Measurements from ENCODE around the gene POR.
A peak's percentile ranks its signal among the peaks of the same experiment; 100 is the strongest.
"Not testable (repeated sequence)": the region's sequence is repeated elsewhere in the genome, so short reads cannot be mapped to it uniquely, and the experiment has no call there.

POR gene

DNA sequence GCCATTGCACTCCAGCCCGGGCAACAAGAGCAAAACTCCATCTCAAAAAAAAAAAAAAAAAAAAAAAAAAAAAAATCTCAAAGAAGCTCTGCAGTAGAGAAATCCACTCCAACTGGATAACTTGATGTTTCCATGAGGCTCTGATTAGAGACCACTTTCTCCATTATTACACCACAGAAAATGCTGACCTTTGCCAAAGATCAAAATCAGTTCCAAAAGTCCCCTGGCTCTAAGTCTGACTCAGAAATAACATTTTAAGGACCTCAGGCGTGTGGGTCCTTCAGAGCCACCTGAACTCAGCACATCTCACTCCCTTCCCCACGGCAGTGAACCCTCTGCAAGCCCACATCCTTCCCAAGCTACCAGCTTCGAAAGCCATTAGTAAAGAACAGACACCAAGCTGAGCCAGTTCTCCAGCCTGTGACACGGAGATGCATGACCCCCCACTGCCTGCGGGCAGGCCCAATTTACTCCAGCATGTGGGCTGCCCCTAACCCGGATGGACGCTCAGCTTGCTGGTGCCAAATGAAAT is 93.3 kb downstream of the POR start:
- no peak overlapping the region for H2AFZ ChIP-seq (ENCODE audit: low read depth, low read length)
- peak overlapping the region; percentile 1; the same call in 1 of the 2 replicates for H3K27ac ChIP-seq (ENCODE audit: low read length)
- no peaks in the 10 kb centered on the region for H3K36me3 ChIP-seq (replicated peaks; ENCODE audit: low read depth, low read length)
- H3K79me2 ChIP-seq (ENCODE audit: low read length): no peaks in the 10 kb centered on the region
- no peak overlapping the region for H3K9ac ChIP-seq (ENCODE audit: low read length)
- H3K9me3 ChIP-seq (ENCODE audit: insufficient read depth, low read length): no peaks in the 10 kb centered on the region
- H3K4me2 ChIP-seq (ENCODE audit: low read length): peak overlapping the region; percentile 44; the same call in 1 of the 2 replicates
- no peaks in the 10 kb centered on the region for H4K20me1 ChIP-seq (ENCODE audit: insufficient read depth, low read length)
- H3K27me3 ChIP-seq (ENCODE audit: low read depth, low read length): no peaks in the 10 kb centered on the region
- H3K4me1 ChIP-seq (ENCODE audit: low read length): peaks cover 27% of the 10 kb centered on the region
- no peak overlapping the region for H3K4me3 ChIP-seq (ENCODE audit: low read length)
- TF ChIP-seq, protein P1, sequence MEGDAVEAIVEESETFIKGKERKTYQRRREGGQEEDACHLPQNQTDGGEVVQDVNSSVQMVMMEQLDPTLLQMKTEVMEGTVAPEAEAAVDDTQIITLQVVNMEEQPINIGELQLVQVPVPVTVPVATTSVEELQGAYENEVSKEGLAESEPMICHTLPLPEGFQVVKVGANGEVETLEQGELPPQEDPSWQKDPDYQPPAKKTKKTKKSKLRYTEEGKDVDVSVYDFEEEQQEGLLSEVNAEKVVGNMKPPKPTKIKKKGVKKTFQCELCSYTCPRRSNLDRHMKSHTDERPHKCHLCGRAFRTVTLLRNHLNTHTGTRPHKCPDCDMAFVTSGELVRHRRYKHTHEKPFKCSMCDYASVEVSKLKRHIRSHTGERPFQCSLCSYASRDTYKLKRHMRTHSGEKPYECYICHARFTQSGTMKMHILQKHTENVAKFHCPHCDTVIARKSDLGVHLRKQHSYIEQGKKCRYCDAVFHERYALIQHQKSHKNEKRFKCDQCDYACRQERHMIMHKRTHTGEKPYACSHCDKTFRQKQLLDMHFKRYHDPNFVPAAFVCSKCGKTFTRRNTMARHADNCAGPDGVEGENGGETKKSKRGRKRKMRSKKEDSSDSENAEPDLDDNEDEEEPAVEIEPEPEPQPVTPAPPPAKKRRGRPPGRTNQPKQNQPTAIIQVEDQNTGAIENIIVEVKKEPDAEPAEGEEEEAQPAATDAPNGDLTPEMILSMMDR (IDR thresholded peaks at IDR 0.05; ENCODE audit: low read depth, low read length): no peak
- no peak for TF ChIP-seq EZH2phosphoT487 (IDR thresholded peaks at IDR 0.05; ENCODE audit: low read depth)

- H3K4me2 ChIP-seq (ENCODE audit: low read length): no peak overlapping the region; the same call in 1 of the 2 replicates
- TF ChIP-seq EZH2phosphoT487 (IDR thresholded peaks at IDR 0.05; ENCODE audit: low read depth): no peak
- TF ChIP-seq, protein P1 (IDR thresholded peaks at IDR 0.05; ENCODE audit: low read depth, low read length): no peak
- H3K27me3 ChIP-seq (ENCODE audit: low read depth, low read length): no peaks in the 10 kb centered on the region
- H2AFZ ChIP-seq (ENCODE audit: low read depth, low read length): no peak overlapping the region
- H3K36me3 ChIP-seq (replicated peaks; ENCODE audit: low read depth, low read length): no peaks in the 10 kb centered on the region
- H3K4me3 ChIP-seq (ENCODE audit: low read length): no peak overlapping the region
- no peak overlapping the region for H3K9ac ChIP-seq (ENCODE audit: low read length)
- no peaks in the 10 kb centered on the region for H4K20me1 ChIP-seq (ENCODE audit: insufficient read depth, low read length)
- no peaks in the 10 kb centered on the region for H3K79me2 ChIP-seq (ENCODE audit: low read length)
- peaks cover 27% of the 10 kb centered on the region for H3K4me1 ChIP-seq (ENCODE audit: low read length)
- H3K9me3 ChIP-seq (ENCODE audit: insufficient read depth, low read length): no peaks in the 10 kb centered on the region
- H3K27ac ChIP-seq (ENCODE audit: low read length): no peak overlapping the region
Measured at GRCh38 chr7:76009672-76010600, 95.0 kb downstream of the POR start.

GRCh38 chr7:76011442-76011861 is 96.5 kb downstream of the POR start:
- Histone ChIP-seq H3K9ac (ENCODE audit: low read length) (no peak overlapping the region), H3K4me1 (ENCODE audit: low read length) (peaks cover 27% of the 10 kb centered on the region), H4K20me1 (ENCODE audit: insufficient read depth, low read length) (no peaks in the 10 kb centered on the region), H2AFZ (ENCODE audit: low read depth, low read length) (no peak overlapping the region), H3K9me3 (ENCODE audit: insufficient read depth, low read length) (no peaks in the 10 kb centered on the region), H3K27ac (ENCODE audit: low read length) (no peak overlapping the region), H3K79me2 (ENCODE audit: low read length) (no peaks in the 10 kb centered on the region), H3K4me3 (ENCODE audit: low read length) (no peak overlapping the region), H3K4me2 (ENCODE audit: low read length) (no peak overlapping the region), H3K27me3 (ENCODE audit: low read depth, low read length) (no peaks in the 10 kb centered on the region), H3K36me3 (replicated peaks; ENCODE audit: low read depth, low read length) (no peaks in the 10 kb centered on the region)
- TF ChIP-seq EZH2phosphoT487 (IDR thresholded peaks at IDR 0.05; ENCODE audit: low read depth): no peak
- TF ChIP-seq, protein P1 (IDR thresholded peaks at IDR 0.05; ENCODE audit: low read depth, low read length): no peak

GRCh38 chr7:76016191-76016947 is 101.4 kb downstream of the POR start:
- Histone ChIP-seq H3K9me3 (ENCODE audit: insufficient read depth, low read length) (no peaks in the 10 kb centered on the region), H3K4me2 (ENCODE audit: low read length) (no peak overlapping the region), H4K20me1 (ENCODE audit: insufficient read depth, low read length) (no peaks in the 10 kb centered on the region), H3K36me3 (replicated peaks; ENCODE audit: low read depth, low read length) (no peaks in the 10 kb centered on the region), H3K9ac (ENCODE audit: low read length) (no peak overlapping the region), H3K4me1 (ENCODE audit: low read length) (no peaks in the 10 kb centered on the region), H3K79me2 (ENCODE audit: low read length) (no peaks in the 10 kb centered on the region), H3K4me3 (ENCODE audit: low read length) (no peak overlapping the region), H3K27me3 (ENCODE audit: low read depth, low read length) (no peaks in the 10 kb centered on the region), H2AFZ (ENCODE audit: low read depth, low read length) (no peak overlapping the region), H3K27ac (ENCODE audit: low read length) (no peak overlapping the region)
- TF ChIP-seq, protein P1 (IDR thresholded peaks at IDR 0.05; ENCODE audit: low read depth, low read length): no peak
- no peak for TF ChIP-seq EZH2phosphoT487 (IDR thresholded peaks at IDR 0.05; ENCODE audit: low read depth)

DNA sequence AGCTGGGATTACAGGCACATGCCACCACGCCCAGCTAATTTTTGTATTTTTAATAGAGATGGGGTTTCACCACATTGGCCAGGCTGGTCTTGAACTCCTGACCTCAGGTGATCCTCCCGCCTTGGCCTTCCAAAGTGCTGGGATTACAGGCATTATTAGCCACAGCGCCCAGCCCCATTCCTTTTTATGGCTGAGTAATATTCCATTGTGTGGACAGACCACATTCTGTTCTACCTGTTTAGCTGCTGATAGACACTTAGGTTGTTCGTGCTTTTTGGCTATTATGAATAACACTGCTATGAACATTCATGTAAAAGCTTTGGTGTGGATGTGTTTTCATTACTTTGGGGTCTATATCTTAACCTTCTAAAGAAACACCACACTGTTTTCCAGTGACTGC is 103.6 kb downstream of the POR start:
- not testable (repeated sequence) for H4K20me1 ChIP-seq (ENCODE audit: insufficient read depth, low read length); H3K27me3 ChIP-seq (ENCODE audit: low read depth, low read length); H3K9ac ChIP-seq (ENCODE audit: low read length); H3K4me2 ChIP-seq (ENCODE audit: low read length); H3K4me1 ChIP-seq (ENCODE audit: low read length); H2AFZ ChIP-seq (ENCODE audit: low read depth, low read length); H3K36me3 ChIP-seq (replicated peaks; ENCODE audit: low read depth, low read length); H3K79me2 ChIP-seq (ENCODE audit: low read length); H3K4me3 ChIP-seq (ENCODE audit: low read length); H3K27ac ChIP-seq (ENCODE audit: low read length); H3K9me3 ChIP-seq (ENCODE audit: insufficient read depth, low read length)
